Ishikawa (cell line): ENCODE results near the gene EHBP1L1.

ENCODE experiments used
- EP300 ChIP-seq: IDR thresholded peaks from 2 replicates; pipeline ENCODE4 v1.6.1; 2012; ENCODE audit warnings: borderline replicate concordance
- REST ChIP-seq: IDR thresholded peaks from 2 replicates; pipeline ENCODE4 v1.6.1; 2012; ENCODE audit warnings: low read depth, mild to moderate bottlenecking
- TAF1 ChIP-seq: IDR thresholded peaks from 2 replicates; pipeline ENCODE4 v1.6.1; 2012; ENCODE audit warnings: low read depth, mild to moderate bottlenecking

GRCh38 chr11:65619281-65619928 is 43.6 kb downstream of the EHBP1L1 start:
- TF ChIP-seq TAF1 (no peak), REST (no peak), EP300 (no peak)
